ENCODE results near the gene POU6F1.

DNA sequence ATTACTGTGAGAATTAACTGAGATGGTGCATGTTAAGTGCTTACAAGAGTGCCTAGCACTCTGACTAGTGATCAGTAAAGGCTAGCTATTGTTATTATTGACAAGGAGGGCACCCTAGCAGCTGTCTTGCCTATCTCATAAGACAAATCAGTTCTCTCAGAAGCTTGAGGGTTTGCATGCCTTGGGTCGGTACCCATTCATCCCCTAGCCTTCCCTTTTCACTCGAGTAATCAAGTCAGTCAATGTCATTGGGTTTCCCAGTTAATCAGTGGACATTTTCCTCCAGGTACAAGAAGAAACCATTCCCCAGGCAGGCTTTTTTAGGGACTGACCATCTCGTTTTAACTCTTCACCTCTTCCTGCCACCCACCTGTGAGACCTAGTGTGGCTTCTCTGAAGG, 34.5 kb downstream of the POU6F1 start:
- TF ChIP-seq TAF1 (IDR thresholded peaks at IDR 0.05; ENCODE audit: borderline replicate concordance, insufficient read depth, low read length) (no peak), POLR2AphosphoS5 (IDR thresholded peaks at IDR 0.05; ENCODE audit: low read depth, low read length) (no peak)
